Measurements from ENCODE around the gene BRD1. TPM values are rescaled to one million over a fixed set of nuclear protein-coding genes. Genes with fewer than 3 reads are reported as not detected.

BRD1 gene
- polyA plus RNA-seq, 1 experiment: 4.6 TPM

GRCh38 chr22:49807129-49807528 lies 20.5 kb downstream of the BRD1 start:
- DNase-seq (ENCODE audit: low read depth): no peak
- CTCF ChIA-PET: no interaction called here
- POLR2A ChIA-PET: no interaction called here
- TF ChIP-seq CTCF (IDR thresholded peaks at IDR 0.05; ENCODE audit: insufficient read depth, low read depth, low read length): no peak
- Histone ChIP-seq H3K27me3 (ENCODE audit: control insufficient read depth, insufficient read depth, low read length) (no peaks in the 10 kb centered on the region), H3K36me3 (ENCODE audit: control insufficient read depth, insufficient read depth, low read length) (peaks cover 16% of the 10 kb centered on the region), H3K4me3 (ENCODE audit: low read depth, low read length) (no peak overlapping the region)

- ChIA-PET POLR2A (no interaction called here), CTCF (no interaction called here)
- DNase-seq (ENCODE audit: low read depth): no peak
- Histone ChIP-seq H3K4me3 (ENCODE audit: low read depth, low read length) (no peak overlapping the region), H3K36me3 (ENCODE audit: control insufficient read depth, insufficient read depth, low read length) (peaks cover 22% of the 10 kb centered on the region), H3K27me3 (ENCODE audit: control insufficient read depth, insufficient read depth, low read length) (no peaks in the 10 kb centered on the region)
- TF ChIP-seq CTCF (IDR thresholded peaks at IDR 0.05; ENCODE audit: insufficient read depth, low read depth, low read length): no peak
Observed at GRCh38 chr22:49803737-49804375, 23.8 kb downstream of the BRD1 start.

GRCh38 chr22:49803134-49803533 lies 24.5 kb downstream of the BRD1 start:
- ChIA-PET POLR2A (no interaction called here), CTCF (no interaction called here)
- H3K27me3 ChIP-seq (ENCODE audit: control insufficient read depth, insufficient read depth, low read length): no peaks in the 10 kb centered on the region
- peaks cover 28% of the 10 kb centered on the region for H3K36me3 ChIP-seq (ENCODE audit: control insufficient read depth, insufficient read depth, low read length)
- H3K4me3 ChIP-seq (ENCODE audit: low read depth, low read length): no peak overlapping the region
- DNase-seq (ENCODE audit: low read depth): no peak
- no peak for TF ChIP-seq CTCF (IDR thresholded peaks at IDR 0.05; ENCODE audit: insufficient read depth, low read depth, low read length)

- H3K36me3 ChIP-seq (ENCODE audit: control insufficient read depth, insufficient read depth, low read length): peaks cover 36% of the 10 kb centered on the region
- no peak for DNase-seq (ENCODE audit: low read depth)
- CTCF ChIA-PET: no interaction called here
- POLR2A ChIA-PET: no interaction called here
- no peak overlapping the region for H3K4me3 ChIP-seq (ENCODE audit: low read depth, low read length)
- no peaks in the 10 kb centered on the region for H3K27me3 ChIP-seq (ENCODE audit: control insufficient read depth, insufficient read depth, low read length)
- no peak for TF ChIP-seq CTCF (IDR thresholded peaks at IDR 0.05; ENCODE audit: insufficient read depth, low read depth, low read length)
Observed at GRCh38 chr22:49801391-49802060, 26.1 kb downstream of the BRD1 start.

- DNase-seq (ENCODE audit: low read depth): no peak
- CTCF ChIA-PET: no interaction called here
- peaks cover 37% of the 10 kb centered on the region for H3K36me3 ChIP-seq (ENCODE audit: control insufficient read depth, insufficient read depth, low read length)
- POLR2A ChIA-PET: no interaction called here
- no peaks in the 10 kb centered on the region for H3K27me3 ChIP-seq (ENCODE audit: control insufficient read depth, insufficient read depth, low read length)
- TF ChIP-seq CTCF (IDR thresholded peaks at IDR 0.05; ENCODE audit: insufficient read depth, low read depth, low read length): no peak
- H3K4me3 ChIP-seq (ENCODE audit: low read depth, low read length): no peak overlapping the region
Observed at GRCh38 chr22:49800408-49801238, 27.1 kb downstream of the BRD1 start.

All from BJ (cell line).